ENCODE data around the gene DPF3. TPM values are rescaled to one million over a fixed set of nuclear protein-coding genes. Genes with fewer than 3 reads are reported as not detected.

DPF3 gene
- total RNA-seq, 1 experiment from 2014 or later, result not detected

DNA sequence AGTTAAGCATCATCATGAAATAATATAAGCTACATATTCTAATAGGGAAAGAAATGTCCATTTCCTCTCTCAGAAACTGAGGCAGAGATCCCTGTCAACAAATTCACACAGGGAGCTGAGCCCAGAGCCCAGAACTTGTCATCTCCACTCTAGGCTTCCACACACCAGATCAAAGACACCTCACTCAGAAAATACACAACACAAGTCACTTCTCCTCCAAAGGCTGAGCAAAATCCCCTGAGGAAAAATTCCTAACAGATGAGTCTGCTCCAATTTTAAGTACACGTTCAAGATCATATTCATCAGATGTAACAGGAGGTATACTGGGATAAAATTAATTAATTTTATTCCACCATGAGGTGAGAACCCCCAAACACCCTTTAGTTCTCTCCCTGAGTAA, 227.3 kb downstream of the DPF3 start:
- no TSS peak for BruUV-seq (replicated peaks)
- POLR2A ChIA-PET, result no interaction called here
- H3K9me3 ChIP-seq (ENCODE audit: control insufficient read depth, insufficient read depth, low read depth, low read length), result no peaks in the 10 kb centered on the region
- intact Hi-C loops (cut with micrococcal nuclease; ENCODE audit: unreplicated experiment) (no loop called here), in situ Hi-C loops (cut with HindIII; ENCODE audit: low pct_unique_long_range_greater_than_20kb, low sequenced_read_pairs) (no loop called here)
- no peak overlapping the region for H3K4me3 ChIP-seq (ENCODE audit: low read depth in 2 of 2, low read length in 2 of 2)
- H3K27ac ChIP-seq (ENCODE audit: low read length), result no peak overlapping the region
- ATAC-seq (no peak), DNase-seq (ENCODE audit: low read depth, low spot score) (no peak)
- no peaks in the 10 kb centered on the region for H3K36me3 ChIP-seq (ENCODE audit: control insufficient read depth, insufficient read depth, low read length)
- CTCF ChIA-PET, result no interaction called here
- TF ChIP-seq REST (IDR thresholded peaks at IDR 0.05; ENCODE audit: insufficient read depth in 1 of 2, low read depth in 2 of 2, low read length in 1 of 2), result no peak
- no peaks in the 10 kb centered on the region for H3K4me1 ChIP-seq (ENCODE audit: control insufficient read depth, insufficient read depth, low read length)
- no peaks in the 10 kb centered on the region for H3K27me3 ChIP-seq (ENCODE audit: control insufficient read depth, insufficient read depth, low read length)

GRCh38 chr14:72665259-72665658, 228.6 kb downstream of the DPF3 start:
- H3K27ac ChIP-seq (ENCODE audit: low read length), result no peak overlapping the region
- no peaks in the 10 kb centered on the region for H3K36me3 ChIP-seq (ENCODE audit: control insufficient read depth, insufficient read depth, low read length)
- no peak overlapping the region for H3K4me3 ChIP-seq (ENCODE audit: low read depth in 2 of 2, low read length in 2 of 2)
- ATAC-seq (no peak), DNase-seq (ENCODE audit: low read depth, low spot score) (no peak)
- TF ChIP-seq POLR2AphosphoS5 (IDR thresholded peaks at IDR 0.05; ENCODE audit: low read depth, low read length), result no peak
- intact Hi-C loops (cut with micrococcal nuclease; ENCODE audit: unreplicated experiment), result no loop called here
- in situ Hi-C loops (cut with HindIII; ENCODE audit: low pct_unique_long_range_greater_than_20kb, low sequenced_read_pairs), result no loop called here
- no peaks in the 10 kb centered on the region for H3K4me1 ChIP-seq (ENCODE audit: control insufficient read depth, insufficient read depth, low read length)
- H3K9me3 ChIP-seq (ENCODE audit: control insufficient read depth, insufficient read depth, low read depth, low read length), result no peaks in the 10 kb centered on the region
- ChIA-PET CTCF (no interaction called here), POLR2A (no interaction called here)
- no peaks in the 10 kb centered on the region for H3K27me3 ChIP-seq (ENCODE audit: control insufficient read depth, insufficient read depth, low read length)
- no TSS peak for BruUV-seq (replicated peaks)

DNA sequence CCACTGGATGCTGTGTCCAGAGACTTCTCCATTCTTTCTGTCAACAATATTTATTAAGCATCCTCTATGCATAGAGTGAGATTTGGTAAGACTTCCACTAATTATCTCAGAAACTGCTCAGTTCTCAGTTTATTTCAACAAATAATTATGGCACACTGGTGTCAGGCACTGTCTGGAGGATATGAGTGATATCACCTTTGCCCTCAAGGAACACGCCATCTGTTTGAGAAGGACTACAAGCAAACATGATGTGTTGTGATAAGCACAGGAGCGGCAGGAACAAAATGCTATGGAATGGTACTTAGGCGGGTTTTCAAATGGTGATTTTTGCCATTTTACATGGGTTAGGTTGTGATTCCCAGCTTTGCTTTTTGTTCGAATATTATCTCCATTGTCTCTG, 229.2 kb downstream of the DPF3 start:
- H3K4me3 ChIP-seq (ENCODE audit: low read depth in 2 of 2, low read length in 2 of 2), result no peak overlapping the region
- no peak overlapping the region for H3K27ac ChIP-seq (ENCODE audit: low read length)
- in situ Hi-C loops (cut with HindIII; ENCODE audit: low pct_unique_long_range_greater_than_20kb, low sequenced_read_pairs) (no loop called here), intact Hi-C loops (cut with micrococcal nuclease; ENCODE audit: unreplicated experiment) (no loop called here)
- ATAC-seq (no peak), DNase-seq (ENCODE audit: low read depth, low spot score) (no peak)
- H3K9me3 ChIP-seq (ENCODE audit: control insufficient read depth, insufficient read depth, low read depth, low read length), result no peaks in the 10 kb centered on the region
- ChIA-PET CTCF (no interaction called here), POLR2A (no interaction called here)
- BruUV-seq (replicated peaks), result no TSS peak
- TF ChIP-seq CTCF (IDR thresholded peaks at IDR 0.05), result no peak
- TF ChIP-seq POLR2AphosphoS5 (IDR thresholded peaks at IDR 0.05; ENCODE audit: low read depth, low read length), result no peak
- TF ChIP-seq REST (IDR thresholded peaks at IDR 0.05; ENCODE audit: insufficient read depth in 1 of 2, low read depth in 2 of 2, low read length in 1 of 2), result no peak
- no peak for TF ChIP-seq SIN3A (IDR thresholded peaks at IDR 0.05; ENCODE audit: borderline replicate concordance, insufficient read depth, low read depth, low read length)
- no peak for TF ChIP-seq TCF7L2 (IDR thresholded peaks at IDR 0.05; ENCODE audit: low read depth, low read length)
- no peaks in the 10 kb centered on the region for H3K4me1 ChIP-seq (ENCODE audit: control insufficient read depth, insufficient read depth, low read length)
- H3K27me3 ChIP-seq (ENCODE audit: control insufficient read depth, insufficient read depth, low read length), result no peaks in the 10 kb centered on the region
- H3K36me3 ChIP-seq (ENCODE audit: control insufficient read depth, insufficient read depth, low read length), result no peaks in the 10 kb centered on the region
